Coronary artery (tissue), 2 donors: ENCODE data around the gene RBM23.

ENCODE experiments used
- DNase-seq: peaks from one replicate; pipeline ENCODE4 v3.0.0-alpha.2; 2017; ENCODE audit warnings: low spot score
- H3K27ac ChIP-seq, 2 donors: fragments of 200-600 bp; sonication (generic); one replicate each; pipeline ENCODE4 v1.5.1; 2016 to 2019
- H3K4me3 ChIP-seq: fragments of 200-600 bp; sonication (generic); 2 replicates; pipeline ENCODE4 v1.5.1; 2016; ENCODE audit warnings: mild to moderate bottlenecking, moderate library complexity
- CTCF ChIP-seq: fragments of 200-600 bp; sonication (generic); IDR thresholded peaks from one replicate; pipeline ENCODE4 v1.5.1; 2019; ENCODE audit warnings: antibody characterized with exemption

Gene RBM23

GRCh38 chr14:22878271-22879246, 40.4 kb downstream of the RBM23 start:
- no peak for DNase-seq
- H3K27ac ChIP-seq = no peak overlapping the region
- no peak for TF ChIP-seq CTCF
- H3K4me3 ChIP-seq = no peak overlapping the region

- no peak overlapping the region for H3K27ac ChIP-seq
- TF ChIP-seq CTCF = no peak
- DNase-seq = no peak
- H3K4me3 ChIP-seq = no peak overlapping the region
These were observed 41.9 kb downstream of the RBM23 start for GRCh38 chr14:22877000-22877501.

- no peak overlapping the region for H3K4me3 ChIP-seq
- no peak for DNase-seq
- no peak overlapping the region for H3K27ac ChIP-seq
- TF ChIP-seq CTCF = no peak
These were observed 43.1 kb downstream of the RBM23 start for GRCh38 chr14:22875748-22876319.

- no peak for DNase-seq
- Histone ChIP-seq H3K4me3 (no peak overlapping the region), H3K27ac (no peak overlapping the region)
- TF ChIP-seq CTCF = no peak
These were observed 43.8 kb downstream of the RBM23 start for GRCh38 chr14:22875003-22875747.

GRCh38 chr14:22872833-22873520, 46.0 kb downstream of the RBM23 start:
- TF ChIP-seq CTCF = no peak
- H3K4me3 ChIP-seq = peak overlapping the region; percentile 82

GRCh38 chr14:22872033-22872832, 46.7 kb downstream of the RBM23 start:
- peak; percentile 92 for DNase-seq
- peak; percentile 89 for TF ChIP-seq CTCF
- peak overlapping the region; percentile 95 to 99 for H3K27ac ChIP-seq
- peak overlapping the region; percentile 82 for H3K4me3 ChIP-seq

More at GRCh38 chr14:22872833-22873520, 46.0 kb downstream of the RBM23 start:
- no peak for DNase-seq
- H3K27ac ChIP-seq = peak overlapping the region; percentile 95 to 99
